NCI-H2227 (cell line): ENCODE data around the gene CPNE4.
A peak's percentile ranks its signal among the peaks of the same experiment; 100 is the strongest.

Experiments
- DNase-seq: peaks from one replicate; lab custom pipeline; 2025; ENCODE audit not compliant: unreplicated experiment; lab: John Stamatoyannopoulos, UW

Gene CPNE4

DNA sequence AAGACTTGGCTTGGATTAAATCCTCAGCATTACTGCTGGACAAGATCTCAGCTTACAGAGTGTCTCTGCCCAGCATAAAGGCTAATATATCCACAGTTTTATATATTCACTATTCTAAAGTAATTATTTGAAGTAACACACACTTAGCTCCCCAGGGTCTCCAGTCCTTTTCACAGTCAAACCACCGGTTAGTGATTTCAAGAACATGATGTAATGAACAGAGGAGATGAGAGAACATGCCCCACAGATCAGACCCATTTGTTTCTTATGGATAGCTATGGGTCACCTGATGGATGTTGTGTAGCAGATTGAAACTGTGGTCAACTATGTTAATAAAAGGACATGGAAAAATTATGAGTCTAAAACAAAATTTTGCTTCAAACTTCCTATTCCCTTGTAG lies 487.2 kb downstream of the CPNE4 start:
- DNase-seq: no peak

DNA sequence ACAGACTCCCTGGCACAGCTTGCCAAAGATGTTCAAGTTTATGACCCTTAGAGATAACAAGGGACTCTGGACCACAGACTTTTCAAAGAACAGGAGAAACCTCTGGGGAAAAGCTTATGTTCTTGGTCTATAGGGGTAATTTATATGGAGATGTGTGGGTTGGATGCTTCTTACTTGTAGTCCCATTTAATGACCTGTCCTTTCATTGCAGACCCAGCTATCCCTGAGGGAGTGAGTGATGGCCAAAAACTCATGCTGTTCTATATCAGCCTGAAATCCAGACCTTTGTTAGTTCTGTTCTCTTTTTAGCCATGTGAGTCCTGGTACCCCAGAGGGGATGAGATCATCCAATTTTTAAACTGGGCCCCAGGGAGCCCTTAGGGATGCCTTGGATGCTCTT lies 488.4 kb downstream of the CPNE4 start:
- DNase-seq: no peak

DNA sequence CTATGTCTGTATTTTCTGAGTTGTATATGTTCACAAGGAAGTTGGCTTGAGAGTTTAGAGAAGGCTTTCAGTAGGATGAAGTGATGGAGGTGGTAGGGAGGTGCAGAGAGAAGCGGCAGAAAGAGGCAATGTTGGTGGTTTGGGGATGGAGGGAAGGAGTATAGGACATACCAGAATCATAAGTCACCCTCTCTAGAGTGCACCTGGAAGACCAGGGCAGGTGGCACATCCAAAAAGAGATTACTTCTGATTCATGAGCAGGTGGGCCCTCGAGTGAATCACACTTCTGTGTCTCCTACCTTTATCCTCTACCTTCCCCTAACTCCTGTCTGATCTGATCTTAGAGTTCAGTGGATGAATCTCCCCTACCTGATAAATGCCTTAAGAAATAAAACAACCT lies 490.3 kb downstream of the CPNE4 start:
- DNase-seq: no peak

DNA sequence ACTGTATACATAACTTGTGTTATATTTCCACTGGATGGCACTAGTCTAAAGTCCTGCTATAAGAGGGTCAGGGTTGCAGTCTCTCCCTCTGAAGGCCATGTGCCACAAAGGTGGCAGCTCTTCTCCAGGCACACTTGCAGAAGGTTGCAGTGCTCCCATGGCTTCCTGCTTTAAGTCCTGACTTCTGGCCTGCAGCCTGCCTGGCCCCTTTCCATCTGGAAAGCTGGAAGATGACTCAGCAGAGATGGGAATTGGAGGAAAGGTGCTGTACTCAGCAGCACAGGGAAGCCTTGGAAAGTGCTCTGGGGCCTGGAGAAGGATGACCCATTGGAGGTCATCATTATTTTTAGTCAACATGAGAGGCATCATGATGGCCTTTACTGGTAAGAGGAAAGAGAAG lies 491.1 kb downstream of the CPNE4 start:
- DNase-seq: no peak

DNA sequence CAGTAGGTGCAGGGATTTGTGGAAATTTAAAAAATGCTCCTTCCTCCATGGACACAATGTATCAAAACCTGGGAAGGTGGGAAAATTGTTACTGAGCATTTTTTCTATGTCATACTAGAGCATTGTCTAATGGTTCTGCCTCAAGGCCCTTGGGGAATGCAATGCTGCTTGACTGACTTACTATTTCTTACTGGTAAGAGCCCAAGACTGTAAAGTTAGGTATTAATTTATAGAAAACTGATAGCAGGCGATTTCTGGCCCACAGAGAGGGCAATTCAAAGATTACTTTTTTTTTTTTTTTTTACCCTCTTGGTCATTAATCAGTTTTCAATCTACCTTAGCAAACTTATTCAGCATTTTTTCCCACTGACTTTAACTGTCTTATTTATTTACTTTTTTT lies 493.5 kb downstream of the CPNE4 start:
- no peak for DNase-seq

DNA sequence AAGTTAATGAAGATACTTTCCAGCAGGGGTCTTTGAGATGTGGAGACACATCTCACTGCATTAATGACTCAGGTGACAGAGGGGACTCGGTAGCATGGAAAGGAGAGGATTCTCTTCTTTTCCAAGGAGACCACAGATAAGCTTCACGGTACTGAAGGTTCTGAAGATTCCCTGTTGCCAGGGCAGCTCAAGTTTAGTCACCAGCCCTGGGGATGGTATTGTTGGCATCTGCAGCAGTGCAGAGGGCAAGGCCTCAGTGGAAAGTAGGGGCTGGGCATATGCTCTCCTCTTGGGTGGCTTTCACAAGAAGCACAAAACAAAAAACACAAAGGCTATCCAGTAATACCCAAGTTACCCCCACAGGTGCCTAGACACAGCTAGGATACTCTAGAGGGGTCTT lies 494.0 kb downstream of the CPNE4 start:
- no peak for DNase-seq

DNA sequence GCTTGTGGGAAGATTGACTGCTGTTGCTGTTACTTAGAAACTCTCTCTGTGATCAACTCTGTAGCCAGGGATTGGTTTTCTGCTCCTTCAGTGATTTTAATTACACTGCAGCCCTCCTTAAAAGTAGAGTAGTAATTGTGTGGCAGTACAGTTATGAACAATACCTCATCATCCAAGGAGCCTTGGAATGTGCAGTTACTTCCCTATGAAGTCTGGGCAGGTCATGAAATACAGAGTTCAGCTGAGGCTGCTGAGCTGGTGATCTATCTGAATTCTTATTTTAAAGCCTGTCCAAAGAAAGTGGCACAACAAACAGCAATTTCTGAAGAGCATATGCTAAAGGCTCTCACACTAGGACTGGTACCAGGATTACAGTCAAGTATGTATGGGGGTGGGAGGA lies 494.7 kb downstream of the CPNE4 start:
- DNase-seq: no peak

DNA sequence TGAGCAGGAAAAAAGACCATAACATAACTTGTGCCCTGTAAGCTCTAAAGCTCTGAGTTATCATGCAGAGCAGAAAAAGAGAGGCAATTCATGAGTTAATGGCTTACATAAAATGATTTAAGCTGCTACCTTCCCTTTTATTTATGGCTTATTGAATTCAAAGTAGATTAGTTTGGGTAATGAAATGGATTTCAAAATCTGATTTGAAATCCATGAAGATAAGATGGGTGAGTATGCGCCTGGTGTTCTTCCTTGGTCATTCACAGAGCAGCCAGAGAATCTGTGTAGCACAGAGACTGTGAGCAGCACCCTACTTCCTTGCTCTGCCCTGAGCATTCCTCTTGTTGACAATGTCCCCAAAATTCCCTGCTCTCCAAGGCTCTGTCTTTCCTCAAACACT lies 495.8 kb downstream of the CPNE4 start:
- no peak for DNase-seq

DNA sequence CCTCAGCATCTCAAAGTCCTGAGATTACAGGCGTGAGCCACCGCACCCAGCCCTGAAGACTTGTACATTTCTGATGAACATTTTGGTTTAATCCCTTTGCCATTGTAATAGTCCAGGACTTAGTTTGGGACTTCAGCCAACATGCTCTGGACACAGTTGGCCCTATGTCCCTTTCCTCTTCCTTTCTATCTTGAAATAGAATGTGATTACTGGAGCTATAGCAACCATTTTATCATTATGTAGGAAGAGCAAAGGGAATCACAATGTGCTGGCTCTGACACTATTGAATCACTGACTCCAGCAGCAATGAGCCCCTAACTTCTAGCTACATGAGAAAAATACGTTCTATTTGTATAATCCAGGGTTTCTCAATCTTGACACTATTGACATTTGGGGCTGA lies 497.3 kb downstream of the CPNE4 start:
- DNase-seq: no peak

DNA sequence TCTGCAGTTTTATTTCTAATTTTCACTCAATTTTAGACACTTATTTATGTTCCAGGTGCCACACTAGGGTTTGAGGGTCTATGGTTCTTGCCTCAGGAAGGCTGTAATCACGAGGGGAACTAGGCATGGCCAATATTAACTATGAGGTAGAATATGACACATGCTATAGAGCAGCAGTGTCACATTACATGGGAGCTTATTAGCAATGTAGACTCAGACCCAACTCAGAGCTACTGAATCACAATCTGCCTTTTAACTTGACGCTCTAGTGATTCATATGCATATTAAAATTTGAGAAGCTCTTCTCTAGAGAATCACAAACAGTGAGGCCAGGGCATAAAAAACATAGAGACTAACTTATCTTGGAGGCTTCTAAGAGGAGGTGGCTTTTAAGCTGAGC lies 499.2 kb downstream of the CPNE4 start:
- DNase-seq: no peak

DNA sequence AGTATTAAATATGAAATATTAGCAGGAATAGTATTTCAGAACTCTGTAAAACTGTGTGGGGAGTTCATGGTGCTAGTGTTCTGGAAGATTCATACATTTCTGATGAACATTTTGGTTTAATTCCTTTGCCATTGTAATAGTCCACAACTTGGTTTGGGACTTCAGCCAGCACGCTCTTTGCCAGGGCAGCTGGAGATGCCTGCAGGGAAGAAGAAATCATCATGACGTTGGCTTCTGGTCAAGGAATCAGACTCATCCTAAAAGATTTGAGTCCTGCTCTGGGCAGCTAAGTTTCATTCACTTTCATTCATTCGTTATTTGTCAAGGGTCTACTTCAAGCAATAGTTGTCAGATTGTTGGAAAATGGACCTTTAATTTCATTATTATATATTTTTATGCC lies 499.7 kb downstream of the CPNE4 start:
- no peak for DNase-seq

DNA sequence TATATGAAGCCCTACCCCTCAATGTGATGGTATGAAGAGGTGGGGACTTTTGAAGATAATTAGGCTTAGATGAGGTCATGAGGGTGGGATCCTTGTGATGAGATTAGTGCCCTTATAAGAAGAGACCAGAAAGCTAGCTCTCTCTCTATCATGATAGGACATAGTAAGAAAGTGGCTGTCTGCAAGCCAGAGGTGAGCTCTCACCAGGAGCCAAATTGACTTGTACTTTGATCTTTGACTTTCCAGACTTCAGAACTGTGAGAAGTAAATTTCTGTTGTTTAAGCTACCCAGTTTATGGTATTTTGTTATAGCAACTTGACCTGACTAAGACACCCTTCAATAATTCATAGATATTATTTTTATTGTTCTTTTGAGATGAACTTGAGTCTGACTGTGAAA lies 502.2 kb downstream of the CPNE4 start:
- DNase-seq: no peak

DNA sequence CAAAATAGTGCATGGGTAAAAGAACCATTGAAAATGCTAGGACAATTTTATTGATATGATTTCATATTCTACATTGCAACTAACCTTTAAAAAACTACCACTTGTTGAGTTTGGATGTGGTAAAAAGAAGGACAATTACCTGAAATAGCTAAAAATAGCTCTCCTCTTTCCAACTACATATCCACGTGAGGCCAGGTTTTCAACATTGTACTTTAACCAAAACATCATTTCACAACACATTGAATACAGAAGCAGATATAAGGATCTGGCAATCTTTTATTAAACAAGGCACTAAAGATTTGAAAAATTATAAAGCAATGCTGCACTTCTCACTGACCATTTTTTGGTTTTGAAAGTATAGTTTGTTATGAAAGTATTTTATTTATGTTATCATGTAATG lies 504.0 kb downstream of the CPNE4 start:
- DNase-seq: no peak

DNA sequence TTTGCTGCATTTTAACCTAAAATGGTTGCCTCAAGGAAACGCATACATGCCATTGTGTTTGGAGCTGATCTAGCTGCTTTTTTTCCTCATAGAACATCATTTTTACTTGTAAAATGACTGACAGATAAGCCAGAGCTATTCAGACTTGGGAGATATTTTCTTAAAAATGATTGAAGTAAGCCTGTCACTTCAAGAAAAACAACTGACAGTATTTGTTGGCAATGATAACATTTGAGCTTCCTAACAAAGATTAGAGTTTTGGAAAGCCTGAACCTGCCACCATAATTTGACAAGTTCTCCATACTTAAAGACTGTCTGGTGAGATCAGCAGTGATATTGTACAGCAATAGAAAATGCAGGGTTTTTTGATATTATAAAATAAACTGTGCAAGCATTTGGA lies 504.4 kb downstream of the CPNE4 start:
- no peak for DNase-seq

DNA sequence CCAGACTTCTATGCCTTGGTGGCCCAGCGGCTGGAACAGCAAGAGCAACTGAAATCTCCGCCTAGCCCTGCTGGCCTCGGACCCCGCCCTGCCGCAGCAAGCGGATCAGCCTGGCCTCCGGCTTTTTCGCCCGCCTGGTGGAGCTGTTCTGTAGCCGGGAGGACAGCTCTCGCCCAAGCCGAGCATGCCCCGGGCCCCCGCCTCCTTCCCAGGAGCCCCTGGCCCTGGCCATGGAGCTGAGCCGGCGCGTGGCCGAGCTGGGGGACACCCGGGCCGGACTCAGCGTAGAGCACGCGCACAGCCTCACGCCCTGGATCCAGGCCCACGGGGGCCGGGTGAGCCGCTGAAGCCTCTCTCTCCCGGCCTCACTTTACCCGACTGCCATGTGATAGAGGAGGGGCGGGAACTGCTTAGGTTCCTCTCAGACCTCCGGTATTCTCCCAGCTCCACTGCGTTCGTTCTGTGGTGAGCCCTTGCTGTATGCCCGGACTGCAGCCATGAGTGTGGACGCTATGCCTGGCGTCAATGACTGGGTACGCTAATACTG lies 507.9 kb downstream of the CPNE4 start:
- DNase-seq: no peak

DNA sequence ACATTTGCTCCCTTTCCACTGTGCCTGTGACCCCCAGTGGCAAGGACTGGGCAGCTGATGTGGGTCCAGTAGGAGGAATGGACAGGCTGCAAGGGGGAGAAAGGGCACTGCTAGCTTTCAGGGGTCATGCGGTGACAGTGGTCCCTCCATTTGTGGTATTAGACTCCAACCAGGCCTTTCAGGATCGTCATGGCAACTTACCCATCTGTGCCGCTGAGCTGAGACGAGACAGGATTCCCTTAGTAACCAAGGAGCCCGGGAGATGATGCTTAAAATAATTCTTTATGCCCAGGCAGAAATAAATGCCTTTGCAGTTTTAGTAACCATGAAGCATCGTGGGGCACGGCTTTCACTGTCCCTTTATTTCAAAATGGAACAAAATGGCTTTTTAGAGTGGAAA lies 516.1 kb downstream of the CPNE4 start:
- DNase-seq: no peak

DNA sequence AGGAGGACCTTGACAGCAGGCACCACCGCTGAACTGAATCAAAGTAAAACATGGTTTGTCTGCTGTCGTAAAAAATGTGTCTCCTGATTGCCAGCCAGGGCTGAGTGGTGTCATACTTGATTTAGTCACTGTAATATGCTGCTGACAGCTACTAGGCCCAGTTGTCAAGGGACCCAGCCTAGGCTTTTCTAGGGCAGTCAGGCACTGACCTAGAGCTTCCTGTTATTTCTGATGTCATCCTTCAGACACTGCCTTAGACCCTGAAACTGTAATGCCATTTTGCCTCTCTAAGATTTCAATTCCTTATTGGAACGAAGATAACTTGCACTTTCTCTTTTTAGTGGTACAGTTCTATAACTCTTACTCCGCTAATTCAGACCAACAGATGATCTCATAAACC lies 529.4 kb downstream of the CPNE4 start:
- DNase-seq: no peak

DNA sequence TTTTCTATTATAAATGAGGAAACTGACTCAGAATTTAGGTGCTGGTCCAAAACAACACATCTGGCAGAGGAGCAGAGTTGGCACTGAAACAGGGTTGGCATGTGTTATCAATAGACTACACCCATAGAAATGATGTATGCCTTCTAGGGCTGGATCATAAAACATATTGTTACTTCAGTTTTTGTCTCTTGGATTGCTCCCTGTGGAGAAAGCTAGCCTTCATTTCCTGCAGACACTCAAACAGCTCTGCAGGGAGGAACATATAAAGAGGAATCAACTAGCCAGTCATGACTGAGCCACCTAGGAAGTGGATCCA lies 531.5 kb downstream of the CPNE4 start:
- DNase-seq: no peak

DNA sequence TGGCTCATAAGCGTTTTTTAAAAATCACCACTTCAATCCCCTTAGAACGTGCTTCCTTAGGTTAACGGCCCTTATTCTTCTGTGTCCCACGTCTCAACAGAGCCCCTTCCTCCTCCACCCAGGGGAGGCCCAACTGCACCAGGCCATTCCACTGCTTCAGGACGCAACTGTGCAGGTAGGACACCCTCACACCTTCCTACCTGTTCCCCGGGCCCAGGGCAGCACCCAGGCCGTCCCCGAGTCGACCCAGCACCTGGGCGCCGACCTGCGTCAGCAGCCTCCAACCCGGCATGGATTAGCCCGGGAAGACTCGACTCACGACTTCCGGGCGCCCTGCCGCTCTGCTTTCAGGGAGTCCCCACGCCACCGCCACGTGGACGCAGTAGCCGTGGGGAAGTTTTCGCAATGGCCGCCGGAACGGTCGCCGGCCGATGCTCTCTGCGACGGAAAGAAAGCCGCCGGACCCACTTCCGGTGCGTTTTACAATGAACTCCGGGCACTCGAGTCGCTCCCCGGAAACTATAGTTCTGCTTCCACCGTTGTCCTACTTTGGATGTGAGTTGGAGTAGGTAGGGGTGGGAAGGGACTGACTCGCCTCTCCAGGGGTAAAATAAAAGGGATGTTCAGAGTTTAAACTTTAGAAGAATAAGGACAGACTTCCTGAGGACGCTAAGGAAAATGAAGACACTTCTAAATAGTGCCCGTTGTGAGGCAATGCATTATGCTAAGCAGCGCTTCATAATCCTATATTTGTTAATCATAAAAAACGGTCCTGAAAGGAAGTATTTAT lies 532.1 kb downstream of the CPNE4 start, which contains the start of gene MRPL3:
TSS of gene MRPL3 (minus strand) at position 442 of the 790 bp plus-strand sequence. CDS start at position 292, 150 bp downstream.
- peak; percentile 89 for DNase-seq

DNA sequence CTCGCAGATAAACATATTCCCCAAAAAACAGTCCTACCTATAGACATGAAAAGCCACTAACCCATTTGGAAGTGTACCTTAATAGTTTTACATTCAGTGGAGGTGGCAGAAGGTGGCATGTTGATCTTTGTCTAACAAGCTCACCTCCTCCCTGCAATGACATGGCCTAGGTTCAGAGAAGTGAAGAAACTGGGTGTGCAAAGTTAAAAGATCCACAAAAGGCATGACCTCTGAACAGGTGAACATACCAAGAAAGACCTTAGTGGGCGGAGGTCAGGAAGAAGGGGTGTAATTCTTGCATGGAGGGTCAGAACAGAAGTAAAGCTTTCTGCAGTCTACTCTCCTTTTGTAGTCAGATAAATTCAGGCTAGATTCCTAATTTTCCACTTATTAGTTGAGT lies 532.9 kb downstream of the CPNE4 start:
- no peak for DNase-seq

DNA sequence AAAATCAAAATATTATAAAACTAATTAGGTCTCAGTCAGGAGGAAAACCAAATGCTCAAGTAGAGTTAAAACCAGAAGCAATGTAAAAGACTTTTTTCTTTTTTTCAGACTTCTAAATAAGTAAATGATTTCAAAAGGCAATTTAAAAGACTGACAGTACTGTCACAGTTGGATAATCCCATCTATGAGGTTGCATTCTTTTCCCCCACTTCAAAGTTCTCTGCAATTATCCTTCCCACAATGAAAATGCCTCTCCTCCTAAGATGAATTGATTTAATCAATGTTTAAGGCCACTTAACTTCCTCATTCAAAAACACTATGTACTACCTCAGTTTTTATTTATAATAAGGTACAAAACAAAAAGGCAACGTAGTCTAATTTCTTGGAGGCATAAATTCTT lies 540.1 kb downstream of the CPNE4 start:
- DNase-seq: no peak

DNA sequence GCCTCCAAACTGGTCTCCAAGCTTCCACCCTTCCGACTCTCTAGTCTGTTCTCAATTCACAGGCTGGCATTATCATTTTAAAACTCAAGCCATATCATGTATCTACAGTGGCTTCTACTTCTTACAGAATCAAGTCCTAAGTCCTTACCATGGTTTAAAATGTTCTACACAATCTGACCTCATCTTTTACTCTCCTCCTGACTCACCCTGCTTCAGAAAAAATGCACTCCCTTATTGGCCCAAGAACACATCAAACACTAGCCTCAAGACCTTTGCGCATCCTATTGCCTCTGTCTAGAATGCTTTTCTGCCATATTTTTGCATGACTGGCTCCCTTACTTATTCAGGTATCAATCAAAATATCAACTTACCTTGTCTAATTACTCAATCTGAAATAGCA lies 543.0 kb downstream of the CPNE4 start:
- DNase-seq: no peak

DNA sequence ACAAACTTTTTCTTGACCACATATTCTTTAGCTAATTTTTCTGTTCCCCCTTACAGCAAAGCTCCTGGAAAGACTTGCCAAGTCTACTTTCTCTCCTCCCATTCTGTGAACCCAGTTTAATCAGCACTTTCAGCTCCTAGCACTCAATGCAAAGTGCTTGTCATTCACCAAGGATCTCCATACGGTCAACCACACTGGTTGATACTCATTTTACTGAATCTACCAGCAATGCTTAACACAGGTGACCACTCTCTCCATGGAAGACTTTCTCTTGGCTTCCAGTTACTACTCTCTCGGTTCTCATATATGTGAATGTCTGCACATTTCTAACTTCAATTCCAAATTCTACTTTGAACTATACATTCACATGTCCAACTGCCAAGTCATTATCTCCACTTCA lies 543.7 kb downstream of the CPNE4 start:
- DNase-seq: no peak
